Stimulated activated CD4-positive, alpha-beta T cell treated with anti-CD3 and anti-CD28 coated beads, Interleukin-12 subunit alpha, Interleukin-12 subunit beta, amount 100 ng/mL, for 4 hours (primary cell): ENCODE data around the gene CYP2W1.
"Not testable (repeated sequence)": the region's sequence is repeated elsewhere in the genome, so short reads cannot be mapped to it uniquely, and the experiment has no call there.

Source experiments
- DNase-seq: peaks from one replicate; pipeline ENCODE4 v3.0.0-alpha.2; 2020

Gene CYP2W1

GRCh38 chr7:999149-999879, 16.3 kb downstream of the CYP2W1 start:
- DNase-seq: no peak

DNA sequence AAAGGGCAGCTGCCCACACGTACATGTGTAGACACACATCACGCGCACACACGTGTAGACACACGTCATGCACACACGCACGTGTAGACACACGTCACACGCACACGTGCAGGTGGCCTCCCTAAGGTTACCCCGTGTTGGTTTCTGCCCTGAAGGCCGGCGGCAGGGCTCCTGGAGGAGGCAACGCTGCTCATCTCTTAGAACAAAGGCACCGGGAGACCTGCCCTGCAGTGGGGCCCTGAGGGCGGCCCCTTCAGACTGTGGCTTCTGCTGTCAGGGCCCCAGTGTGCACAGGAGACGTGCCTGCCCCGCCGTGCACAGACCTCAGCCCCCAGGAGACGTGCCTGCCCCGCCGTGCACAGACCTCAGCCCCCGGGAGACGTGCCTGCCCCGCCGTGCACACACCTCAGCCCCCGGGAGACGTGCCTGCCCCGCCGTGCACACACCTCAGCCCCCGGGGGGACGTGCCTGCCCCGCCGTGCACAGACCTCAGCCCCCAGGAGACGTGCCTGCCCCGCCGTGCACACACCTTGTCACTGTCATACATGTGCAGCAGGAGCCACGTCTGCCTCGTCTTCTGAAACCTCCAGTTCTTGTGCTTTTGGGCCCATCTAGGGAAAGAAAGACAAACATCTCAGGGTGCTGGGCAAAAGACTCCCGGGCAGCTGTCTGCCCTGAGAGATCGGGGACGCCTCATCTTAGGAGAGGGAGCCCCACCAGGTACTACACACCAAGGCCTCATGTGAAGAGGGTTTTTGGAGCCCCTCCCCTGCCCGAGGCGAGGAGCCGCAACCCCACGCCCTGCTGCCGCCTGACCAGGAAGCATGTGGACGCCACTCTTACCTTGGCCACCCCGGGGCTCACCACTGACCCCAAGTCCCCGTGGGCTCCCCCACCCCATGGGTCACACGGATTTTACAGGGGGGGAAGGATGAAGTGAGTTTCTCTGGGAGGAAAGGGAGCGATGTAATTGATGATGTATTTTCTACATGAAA, 17.3 kb downstream of the CYP2W1 start:
- no peak for DNase-seq

GRCh38 chr7:1001069-1001770, 18.2 kb downstream of the CYP2W1 start:
- not testable (repeated sequence) for DNase-seq

GRCh38 chr7:1002026-1002425, 19.0 kb downstream of the CYP2W1 start:
- not testable (repeated sequence) for DNase-seq

DNA sequence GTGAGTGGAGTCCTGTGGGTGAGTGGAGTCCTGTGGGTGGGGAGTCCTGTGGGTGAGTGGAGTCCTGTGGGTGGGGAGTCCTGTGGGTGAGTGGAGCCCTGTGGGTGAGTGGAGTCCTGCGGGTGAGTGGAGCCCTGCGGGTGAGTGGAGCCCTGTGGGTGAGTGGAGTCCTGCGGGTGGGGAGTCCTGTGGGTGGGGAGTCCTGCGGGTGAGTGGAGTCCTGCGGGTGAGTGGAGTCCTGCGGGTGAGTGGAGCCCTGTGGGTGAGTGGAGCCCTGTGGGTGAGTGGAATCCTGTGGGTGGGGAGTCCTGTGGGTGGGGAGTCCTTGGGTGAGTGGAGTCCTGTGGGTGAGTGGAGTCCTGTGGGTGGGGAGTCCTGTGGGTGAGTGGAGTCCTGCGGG, 19.5 kb downstream of the CYP2W1 start:
- DNase-seq: not testable (repeated sequence)

GRCh38 chr7:1004018-1004852, 21.3 kb downstream of the CYP2W1 start:
- no peak for DNase-seq

DNA sequence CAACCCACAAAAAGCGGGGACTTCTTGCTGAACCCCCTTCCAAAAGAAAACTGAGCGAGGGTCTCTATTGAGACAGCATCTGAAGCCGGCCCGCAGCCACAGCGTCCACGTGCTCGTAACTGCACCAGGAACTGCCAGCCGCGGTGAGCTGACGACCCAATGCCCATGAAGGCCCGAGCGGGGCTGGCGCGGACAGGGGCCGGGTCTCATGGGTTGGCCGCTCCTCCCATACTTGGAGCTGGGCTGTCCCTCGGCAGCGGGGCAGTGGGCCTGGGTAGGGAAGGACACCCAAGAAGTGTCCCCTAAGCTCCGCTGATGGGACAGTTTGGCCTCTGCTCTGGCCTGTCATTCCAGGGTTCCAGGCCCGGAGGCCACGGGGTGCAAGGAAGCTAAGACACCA, 22.3 kb downstream of the CYP2W1 start:
- DNase-seq: no peak

GRCh38 chr7:1007901-1008300, 24.9 kb downstream of the CYP2W1 start:
- no peak for DNase-seq

DNA sequence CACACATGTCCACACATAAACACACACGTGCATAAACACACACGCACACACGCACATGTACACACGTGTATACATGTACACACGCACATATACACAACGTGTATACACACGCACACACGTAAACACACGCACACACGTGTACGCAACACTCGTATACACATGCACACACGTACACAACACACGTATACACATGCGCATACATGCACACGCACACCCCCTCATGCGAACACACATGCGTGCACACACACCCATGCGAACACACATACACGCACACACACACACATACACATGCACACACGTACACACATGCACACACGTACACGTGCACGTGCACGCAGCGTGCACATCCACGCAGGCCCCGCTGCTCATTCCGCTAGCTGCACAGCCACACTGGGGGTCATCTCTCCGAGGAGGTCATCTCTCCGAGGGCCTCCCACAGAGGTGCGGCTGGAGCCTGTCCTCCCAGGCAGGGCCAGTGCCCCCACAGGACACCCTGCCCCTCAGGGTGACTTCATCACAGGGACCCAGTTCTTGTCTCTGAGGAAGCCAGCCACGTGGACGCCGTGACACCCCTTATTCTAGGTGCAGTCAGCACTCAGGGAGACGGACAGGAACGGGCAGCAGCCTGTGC, 25.9 kb downstream of the CYP2W1 start:
- no peak for DNase-seq

GRCh38 chr7:1009747-1010146, 26.8 kb downstream of the CYP2W1 start:
- DNase-seq: no peak

DNA sequence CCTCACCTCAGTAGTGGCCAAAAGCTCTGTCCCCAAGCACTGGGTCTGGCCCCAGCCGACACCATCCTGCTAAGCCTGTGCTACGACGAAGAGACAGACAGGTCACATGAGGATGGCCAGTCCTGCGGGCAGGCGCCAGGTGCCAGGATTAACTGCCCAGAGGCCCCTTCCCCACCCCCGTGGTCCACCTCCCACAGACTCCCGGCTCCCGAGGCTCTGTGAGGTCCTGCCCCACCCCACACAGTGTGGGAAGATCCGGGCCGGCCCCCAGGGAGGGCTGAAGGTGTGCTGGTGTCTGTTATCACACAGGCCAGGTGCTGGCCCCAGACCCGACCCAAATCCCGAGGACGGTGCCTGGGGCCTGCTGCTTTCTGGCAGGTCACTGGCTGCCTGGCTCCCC, 27.2 kb downstream of the CYP2W1 start:
- DNase-seq: no peak

GRCh38 chr7:1011297-1012003, 28.5 kb downstream of the CYP2W1 start:
- no peak for DNase-seq

GRCh38 chr7:1012004-1012715, 29.2 kb downstream of the CYP2W1 start:
- no peak for DNase-seq

GRCh38 chr7:1012716-1013095, 29.7 kb downstream of the CYP2W1 start:
- no peak for DNase-seq

GRCh38 chr7:1013581-1013980, 30.6 kb downstream of the CYP2W1 start:
- DNase-seq: no peak

DNA sequence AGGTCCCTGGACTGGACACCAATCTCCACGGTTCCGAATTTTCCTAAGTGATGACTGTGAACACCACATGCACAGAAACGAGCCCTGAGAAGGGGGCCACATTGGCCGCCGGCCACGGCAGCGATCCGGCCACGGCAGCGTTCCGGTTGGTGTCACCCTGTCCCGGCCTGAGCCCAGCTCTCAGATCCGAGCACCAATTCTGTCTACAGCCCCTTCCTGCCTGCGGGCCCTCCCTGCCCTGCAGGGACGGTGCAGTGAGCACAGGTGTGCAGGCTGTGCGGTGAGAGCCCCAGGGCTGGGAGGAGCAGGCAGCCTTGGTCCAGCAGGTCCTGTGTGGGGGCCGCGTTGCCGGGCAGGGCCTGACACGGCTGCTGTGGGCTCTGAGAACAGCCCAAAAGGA, 31.7 kb downstream of the CYP2W1 start:
- no peak for DNase-seq

DNA sequence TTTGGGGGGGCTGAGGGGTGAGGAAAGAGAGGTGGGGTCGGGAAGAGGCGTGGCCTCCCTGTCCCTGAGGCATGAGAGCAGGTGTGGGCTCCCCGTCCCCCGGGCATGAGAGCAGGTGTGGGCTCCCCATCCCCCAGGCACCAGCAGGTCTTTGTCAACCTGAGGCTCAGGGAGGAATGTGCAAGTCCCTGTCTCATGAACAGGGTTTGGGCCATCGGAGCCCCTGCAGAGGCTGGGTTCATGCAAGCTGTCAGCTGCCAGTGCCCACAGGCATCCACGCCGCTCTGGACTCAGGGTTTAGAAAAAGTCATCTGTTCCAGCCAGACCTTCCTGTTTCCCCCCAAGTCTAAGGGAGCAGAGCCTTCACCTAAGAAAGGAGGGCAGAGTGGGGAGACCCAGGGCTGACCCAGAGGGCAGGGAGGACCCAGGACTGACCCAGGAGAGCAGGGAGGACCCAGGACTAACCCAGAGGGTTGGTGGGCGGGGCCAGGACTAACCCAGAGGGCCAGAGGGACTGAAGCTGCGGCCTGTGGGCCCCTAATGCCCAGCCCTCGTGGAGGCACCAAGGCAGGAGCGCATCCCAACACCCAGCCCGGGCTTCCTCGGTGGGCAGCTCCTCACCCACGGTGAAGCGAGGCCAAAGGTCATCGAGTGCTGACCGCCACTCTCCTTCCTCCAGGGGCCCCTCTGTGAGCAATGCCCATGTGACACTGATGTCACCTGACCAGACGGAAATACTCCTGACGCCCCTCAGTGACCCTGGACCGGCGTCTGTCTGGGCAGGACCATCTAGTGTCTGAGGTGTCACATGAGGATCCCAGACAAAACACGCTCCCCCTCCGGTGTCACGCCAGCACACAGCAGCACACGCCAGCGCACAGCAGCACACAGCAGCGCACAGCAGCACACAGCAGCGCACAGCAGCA, 32.5 kb downstream of the CYP2W1 start:
- no peak for DNase-seq

GRCh38 chr7:1016577-1017531, 33.9 kb downstream of the CYP2W1 start:
- DNase-seq: no peak
